ENCODE data around the gene KLK11.

KLK11 gene

GRCh38 chr19:51026554-51026831, at the start of gene KLK11:
Gene KLK11 (minus strand): TSS chr19:51026616. CDS start chr19:51025631, 985 bp downstream.
- DNase-seq (ENCODE audit: low read depth in 2 of 2, low spot score in 1 of 2), result no peak

DNA sequence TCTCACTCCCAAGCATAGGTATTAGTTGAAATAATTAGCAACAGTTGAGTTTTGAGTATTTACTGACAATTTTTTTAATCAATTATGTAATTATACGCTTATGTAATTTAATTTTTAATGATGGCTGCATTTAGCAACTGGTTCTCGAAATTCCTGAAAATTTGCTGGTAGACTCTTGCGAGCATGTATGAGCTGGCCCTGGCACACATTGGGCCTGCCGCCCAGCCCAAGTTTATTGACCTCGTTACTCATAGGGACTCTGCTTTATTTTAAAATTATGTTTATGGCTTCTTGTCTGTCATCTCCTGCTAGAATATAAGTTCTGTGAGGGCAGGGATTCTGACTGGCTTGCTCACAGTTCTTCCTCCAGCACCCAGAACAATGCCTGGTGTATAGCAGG, 49.6 kb upstream of the KLK11 start:
- no peak for DNase-seq (ENCODE audit: low read depth in 2 of 2, low spot score in 1 of 2)

DNA sequence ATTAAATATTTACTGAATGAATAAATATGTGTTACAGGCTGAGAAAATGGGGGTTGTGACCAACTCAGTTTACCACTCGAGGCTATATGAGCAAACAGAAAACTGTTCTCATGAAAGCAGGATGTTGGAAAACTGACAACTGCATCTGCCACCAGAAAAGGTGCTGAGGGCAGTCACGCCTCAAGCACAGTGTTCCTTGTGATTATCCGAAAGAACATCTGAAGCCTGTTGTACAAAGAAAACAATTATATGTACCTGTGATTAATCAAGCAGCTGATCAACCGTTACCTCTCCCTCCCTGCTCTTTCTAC, 44.6 kb upstream of the KLK11 start:
- no peak for DNase-seq (ENCODE audit: low read depth in 2 of 2, low spot score in 1 of 2)

DNA sequence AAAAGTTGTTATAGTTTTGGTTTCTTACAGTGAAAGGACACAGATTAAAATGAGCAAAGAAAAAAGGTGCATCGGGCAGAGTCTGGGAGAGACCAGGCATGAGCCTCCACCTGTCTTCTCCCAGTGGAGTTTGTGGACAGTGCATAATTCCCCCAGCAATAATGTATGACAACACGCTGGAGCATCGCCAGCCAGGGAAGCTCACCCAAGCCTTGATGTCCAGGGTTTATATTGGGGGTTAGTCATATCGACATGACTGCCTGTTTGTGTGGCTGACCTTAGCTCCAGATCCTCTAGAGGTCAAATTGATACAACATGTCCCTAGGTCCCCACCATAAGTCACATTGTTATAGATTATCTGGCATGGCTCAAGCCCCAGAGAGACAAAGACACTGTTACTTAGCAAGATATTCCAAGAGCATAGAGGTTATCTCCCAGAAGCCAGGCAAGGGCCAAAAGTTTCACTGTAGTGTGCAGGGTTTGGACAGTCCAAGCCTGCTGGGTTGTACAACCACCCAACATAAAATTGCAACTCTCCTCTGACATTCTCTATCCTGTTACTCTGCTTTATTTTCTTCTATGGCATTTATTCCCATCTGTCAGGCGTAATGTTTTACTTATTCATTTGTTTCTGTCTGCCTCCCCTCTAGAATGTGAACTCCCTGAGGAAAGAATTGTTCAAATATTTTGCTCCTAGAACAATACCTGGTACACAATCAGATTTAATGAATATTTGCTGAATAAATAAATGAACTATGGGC, 44.1 kb upstream of the KLK11 start:
- DNase-seq (ENCODE audit: low read depth in 2 of 2, low spot score in 1 of 2), result no peak

DNA sequence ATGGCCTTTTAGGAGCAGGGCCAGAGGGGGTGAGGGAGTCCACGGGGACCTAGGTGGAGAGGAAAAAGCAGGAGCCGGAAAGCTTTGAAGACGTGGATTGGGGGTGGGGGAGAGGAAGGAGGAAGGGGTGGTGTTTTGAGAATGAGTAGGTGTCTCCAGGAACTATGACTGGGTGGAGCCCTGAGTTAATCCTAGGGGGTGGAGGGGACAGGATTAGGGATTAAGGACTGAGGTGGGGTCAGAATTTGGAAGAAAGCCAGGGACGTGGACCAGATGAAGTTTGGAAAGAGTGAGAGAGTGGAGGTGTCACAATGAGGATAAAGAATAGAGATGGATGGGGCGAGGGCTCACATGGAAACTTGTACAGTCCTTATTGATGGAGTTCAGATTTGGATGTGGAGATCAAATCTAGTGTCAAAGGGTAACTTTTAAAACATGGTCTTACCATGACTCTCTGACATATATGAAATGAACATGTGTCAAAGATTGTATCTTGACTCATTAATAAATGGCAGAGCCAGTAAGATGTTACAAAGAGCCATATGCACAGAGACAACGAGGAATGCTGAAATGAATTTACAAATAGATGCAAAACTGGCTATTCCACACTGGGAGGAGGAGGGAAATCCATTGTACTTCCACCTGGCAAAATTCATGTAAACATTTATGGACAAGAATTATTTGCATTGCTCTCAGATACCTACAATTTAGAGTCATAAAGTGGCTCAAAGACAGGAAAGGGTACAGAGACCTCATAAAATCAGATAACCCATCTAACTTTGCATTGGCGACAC, 40.2 kb upstream of the KLK11 start:
- DNase-seq (ENCODE audit: low read depth in 2 of 2, low spot score in 1 of 2), result no peak

- no peak for DNase-seq (ENCODE audit: low read depth in 2 of 2, low spot score in 1 of 2)
Observed at GRCh38 chr19:51065221-51065960, 39.0 kb upstream of the KLK11 start.

DNA sequence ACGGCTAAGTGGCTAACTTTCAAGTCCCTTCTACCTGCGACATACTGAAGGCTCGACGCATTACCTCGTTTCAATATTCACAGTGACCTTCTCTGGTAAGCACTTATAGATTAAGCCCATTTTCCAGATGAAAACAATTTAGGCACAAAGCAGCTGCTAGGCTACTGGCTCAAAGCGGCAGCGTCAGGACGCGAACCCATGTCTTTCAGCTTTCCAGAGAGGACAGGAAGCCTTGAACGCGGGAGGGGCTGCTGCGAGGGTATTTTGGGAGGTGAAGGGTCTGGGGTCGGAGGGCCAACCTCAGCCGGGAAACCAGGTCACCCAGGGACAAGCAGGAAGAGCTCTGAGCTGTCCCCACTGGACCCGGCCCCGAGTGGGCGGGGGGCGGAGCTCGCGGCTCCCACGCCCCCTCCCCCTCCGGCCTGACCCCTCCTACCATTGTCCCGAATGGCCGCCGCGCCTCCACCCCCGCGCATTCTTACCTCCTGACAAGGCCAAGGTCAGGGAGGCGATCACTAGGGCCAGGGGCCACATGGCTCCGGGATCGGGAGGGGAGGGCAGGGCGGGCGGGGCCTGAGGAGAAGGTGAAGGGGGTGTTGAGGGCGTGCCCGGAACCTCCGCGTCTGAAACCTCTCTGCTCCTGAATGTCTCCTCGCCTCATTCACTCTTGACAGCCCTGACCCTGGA, 38.3 kb upstream of the KLK11 start, which contains the start of gene KLK13:
Gene KLK13 (minus strand): TSS at position 559 of the 687 bp plus-strand sequence. CDS start 25 bp downstream, at position 534.
- no peak for DNase-seq (ENCODE audit: low read depth in 2 of 2, low spot score in 1 of 2)

DNA sequence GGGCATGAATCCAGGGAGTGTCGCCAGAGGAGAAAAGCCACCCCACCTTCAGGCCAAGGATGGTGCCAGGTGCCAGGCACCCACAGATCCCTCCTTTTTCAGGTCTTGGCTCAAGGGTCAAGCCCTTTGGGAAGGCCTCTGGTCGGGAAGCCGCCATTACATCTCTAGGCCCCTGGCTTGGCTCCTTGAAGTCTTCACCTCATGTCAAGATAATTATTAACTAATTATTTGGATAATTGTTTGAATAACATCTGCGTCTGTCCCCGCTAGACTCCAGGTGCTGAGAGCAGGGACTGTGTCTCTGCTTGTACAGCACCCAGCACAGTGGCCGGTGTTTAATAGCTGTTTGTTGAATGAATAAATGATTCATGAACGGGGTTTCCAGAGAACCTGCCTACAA, 37.2 kb upstream of the KLK11 start:
- no peak for DNase-seq (ENCODE audit: low read depth in 2 of 2, low spot score in 1 of 2)

DNA sequence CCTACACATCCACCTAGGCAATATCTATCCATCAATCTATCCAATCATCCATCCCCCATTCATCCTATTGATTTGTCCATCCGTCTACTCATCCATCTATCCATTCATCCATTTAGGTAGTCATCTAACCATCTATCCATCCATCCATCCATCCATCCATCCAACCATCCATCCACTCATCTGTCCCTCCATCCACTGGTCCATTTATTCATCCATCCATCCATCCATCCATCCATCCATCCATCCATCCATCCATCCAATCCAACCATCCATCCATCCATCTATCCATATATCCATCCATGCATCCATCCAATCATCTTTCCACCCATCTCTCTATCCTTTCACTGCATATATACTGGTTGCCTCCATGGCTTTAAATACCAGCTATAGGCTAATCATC, 34.6 kb upstream of the KLK11 start:
- DNase-seq (ENCODE audit: low read depth in 2 of 2, low spot score in 1 of 2), result no peak

GRCh38 chr19:51060336-51060735, 33.9 kb upstream of the KLK11 start:
- no peak for DNase-seq (ENCODE audit: low read depth in 2 of 2, low spot score in 1 of 2)

GRCh38 chr19:51059715-51060114, 33.3 kb upstream of the KLK11 start:
- no peak for DNase-seq (ENCODE audit: low read depth in 2 of 2, low spot score in 1 of 2)

DNA sequence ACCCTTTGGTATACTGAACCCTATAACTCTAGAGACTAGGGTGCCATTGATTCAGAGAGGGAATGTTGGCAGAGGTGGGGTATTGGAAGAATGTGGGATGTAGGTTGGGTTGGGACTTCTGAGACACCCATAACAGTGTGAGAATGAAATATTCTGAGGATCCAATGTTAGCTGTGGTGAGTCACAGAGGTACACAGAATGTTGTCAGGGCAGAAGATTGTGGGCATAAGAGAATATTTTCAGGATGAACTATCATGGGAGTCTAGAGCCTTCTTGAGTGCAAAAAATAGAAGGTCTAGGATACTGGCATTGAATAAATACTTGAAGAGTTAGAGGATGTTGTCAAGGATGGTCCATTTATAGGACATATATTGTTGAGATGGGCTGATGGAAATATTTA, 29.4 kb upstream of the KLK11 start:
- DNase-seq (ENCODE audit: low read depth in 2 of 2, low spot score in 1 of 2), result no peak

DNA sequence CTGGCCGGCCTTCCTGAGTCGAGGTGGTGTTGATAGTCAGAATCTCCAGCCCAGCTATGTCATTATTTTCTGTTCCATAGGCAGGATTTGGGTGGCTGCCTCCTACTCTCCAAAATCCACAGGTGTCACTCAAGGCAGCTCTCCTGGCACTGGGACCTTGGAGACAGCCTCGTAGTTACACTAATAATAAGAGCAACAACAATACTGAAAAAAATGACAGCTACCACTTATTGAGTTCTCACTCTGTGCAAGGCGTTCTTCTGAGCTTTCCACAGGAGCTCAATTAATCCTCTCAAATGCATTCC, 20.6 kb upstream of the KLK11 start:
- DNase-seq (ENCODE audit: low read depth in 2 of 2, low spot score in 1 of 2), result no peak

DNA sequence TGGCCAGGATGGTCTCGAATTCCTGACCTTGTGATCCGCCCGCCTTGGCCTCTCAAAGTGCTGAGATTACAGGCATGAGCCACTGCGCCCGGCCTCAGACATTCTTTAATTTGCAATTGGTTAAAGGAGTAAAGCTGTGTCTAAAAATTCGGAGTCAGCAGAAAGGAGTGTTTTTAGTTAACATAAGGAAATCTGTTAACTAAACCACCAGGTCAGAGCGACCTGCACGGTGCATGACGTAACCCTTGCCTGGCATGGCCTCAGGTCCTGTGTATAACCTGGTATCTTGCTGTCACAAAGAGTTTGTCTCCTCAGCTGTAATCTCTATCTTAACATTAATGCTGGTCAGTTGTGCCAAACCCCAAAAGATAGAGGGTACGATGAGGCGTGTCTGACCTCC, 17.9 kb upstream of the KLK11 start:
- no peak for DNase-seq (ENCODE audit: low read depth in 2 of 2, low spot score in 1 of 2)

DNA sequence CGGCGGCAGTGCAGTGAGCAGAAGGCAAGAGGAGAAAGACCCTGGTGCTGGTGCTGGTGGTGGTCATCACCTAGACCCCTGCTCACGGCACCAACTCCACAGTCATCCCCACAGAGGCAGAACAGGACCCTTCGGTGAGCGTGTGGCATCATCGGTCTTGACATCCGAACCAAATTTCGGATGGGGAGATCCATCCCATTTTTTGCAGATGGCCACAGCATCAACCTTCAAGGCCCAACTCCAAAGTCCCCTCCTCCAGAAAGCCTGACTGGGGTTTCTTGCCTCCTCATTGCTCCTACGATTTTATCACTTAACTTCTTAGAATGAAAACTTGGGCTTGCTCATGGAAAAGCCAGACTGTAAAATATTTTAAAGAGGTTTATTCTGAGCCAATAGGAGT, 17.1 kb upstream of the KLK11 start:
- DNase-seq (ENCODE audit: low read depth in 2 of 2, low spot score in 1 of 2), result no peak

GRCh38 chr19:51040151-51040550, 13.7 kb upstream of the KLK11 start:
- no peak for DNase-seq (ENCODE audit: low read depth in 2 of 2, low spot score in 1 of 2)

DNA sequence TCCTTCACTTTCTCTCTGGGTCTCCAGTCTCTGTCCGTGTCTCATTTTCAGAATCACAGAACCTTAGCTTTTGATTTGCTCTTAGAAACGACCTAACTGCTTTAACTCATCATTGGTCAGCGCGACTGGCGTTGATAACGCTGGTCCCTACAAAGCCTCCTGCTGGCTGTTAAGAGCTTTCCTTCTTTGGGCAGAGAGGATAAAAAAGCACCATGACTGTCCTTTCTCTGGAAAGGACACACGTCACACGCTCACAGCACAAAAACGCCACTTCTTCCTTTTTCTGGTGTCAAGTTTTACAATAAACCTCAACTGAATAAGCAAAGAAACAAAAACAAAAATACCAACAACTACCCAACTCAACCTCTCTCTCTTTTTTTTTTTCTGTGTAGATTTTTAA, 10.1 kb upstream of the KLK11 start:
- no peak for DNase-seq (ENCODE audit: low read depth in 2 of 2, low spot score in 1 of 2)

- DNase-seq (ENCODE audit: low read depth in 2 of 2, low spot score in 1 of 2), result no peak
Observed at GRCh38 chr19:51034704-51035103, 8.3 kb upstream of the KLK11 start, which contains the start of gene KLK12. Gene KLK12 (minus strand): TSS chr19:51035002. CDS start chr19:51034621, 381 bp downstream.

GRCh38 chr19:51031880-51032225, 5.4 kb upstream of the KLK11 start:
- DNase-seq (ENCODE audit: low read depth in 2 of 2, low spot score in 1 of 2), result no peak

- DNase-seq (ENCODE audit: low read depth in 2 of 2, low spot score in 1 of 2), result no peak
Observed at GRCh38 chr19:51031220-51031879, 4.9 kb upstream of the KLK11 start.

- DNase-seq (ENCODE audit: low read depth in 2 of 2, low spot score in 1 of 2), result no peak
Observed at GRCh38 chr19:51030631-51031030, 4.2 kb upstream of the KLK11 start.
